OCI-LY7 (cell line): ENCODE results near the gene EIF2B1. TPM values are rescaled to one million over a fixed set of nuclear protein-coding genes. Genes with fewer than 3 reads are reported as not detected.

Experiments used
- BruUV-seq: library from RNA; stranded (reverse); fragments of 400-500 nt; replicated peaks from 2 replicates; lab custom pipeline; 2021; lab: Mats Ljungman, UMichigan
- CTCF ChIA-PET: fragments of 300-600 bp; sonication (Branson Sonifier 250); formaldehyde crosslinking; loops from one replicate; lab custom pipeline; 2022; ENCODE audit warnings: antibody characterized with exemption; ENCODE audit not compliant: unreplicated experiment; lab: Charles Lee
- POLR2A ChIA-PET: fragments of 300-600 bp; sonication (Branson Sonifier 250); formaldehyde crosslinking; loops from one replicate; lab custom pipeline; 2022; ENCODE audit warnings: antibody characterized with exemption; lab: Charles Lee
- DNase-seq: peaks from one replicate; pipeline ENCODE4 v3.0.0-alpha.2; 2015; ENCODE audit warnings: low spot score
- H2AFZ ChIP-seq: fragments of 200-600 bp; sonication (generic), shearing (Covaris generic); 2 replicates; pipeline ENCODE4 v1.6.1; 2014; ENCODE audit warnings: mild to moderate bottlenecking, antibody characterized with exemption, low read length, moderate library complexity
- H3K27ac ChIP-seq: fragments of 200-600 bp; sonication (generic); 2 replicates; pipeline ENCODE4 v1.5.1; 2014; ENCODE audit warnings: mixed run types, low read depth, mild to moderate bottlenecking, moderate library complexity, low read length, inconsistent platforms; ENCODE audit not compliant: poor library complexity, severe bottlenecking
- H3K36me3 ChIP-seq: fragments of 200-600 bp; sonication (generic); 2 replicates; pipeline ENCODE4 v1.6.1; 2014; ENCODE audit warnings: mild to moderate bottlenecking, antibody characterized with exemption, low read length, moderate library complexity, mixed read lengths; ENCODE audit not compliant: insufficient read depth
- H3K4me1 ChIP-seq: fragments of 200-600 bp; sonication (generic); 2 replicates; pipeline ENCODE4 v1.5.1; 2014; ENCODE audit warnings: mild to moderate bottlenecking, low read length; ENCODE audit not compliant: insufficient read depth, poor library complexity, severe bottlenecking
- H3K4me2 ChIP-seq: fragments of 200-600 bp; sonication (generic); 2 replicates; pipeline ENCODE4 v1.6.1; 2014; ENCODE audit warnings: mild to moderate bottlenecking, low read length
- H3K4me3 ChIP-seq: fragments of 200-600 bp; sonication (generic); 2 replicates; pipeline ENCODE4 v1.5.1; 2014; ENCODE audit warnings: mild to moderate bottlenecking, low read depth, low read length; ENCODE audit not compliant: poor library complexity, severe bottlenecking
- H3K79me2 ChIP-seq: fragments of 200-600 bp; sonication (generic); 2 replicates; pipeline ENCODE4 v1.6.1; 2016; ENCODE audit warnings: low read depth, mild to moderate bottlenecking, low read length, moderate library complexity, mixed read lengths; ENCODE audit not compliant: insufficient read depth
- H3K9me2 ChIP-seq: fragments of 200-600 bp; sonication (generic); 2 replicates; pipeline ENCODE4 v1.6.1; 2016; ENCODE audit warnings: mild to moderate bottlenecking, low read length, mixed read lengths; ENCODE audit not compliant: insufficient read depth
- H3K9me3 ChIP-seq: fragments of 200-600 bp; sonication (generic); 2 replicates; pipeline ENCODE4 v1.6.1; 2014; ENCODE audit warnings: mild to moderate bottlenecking, mixed run types, low read length, mixed read lengths
- H4K20me1 ChIP-seq: fragments of 200-600 bp; sonication (generic); 2 replicates; pipeline ENCODE4 v1.6.1; 2014; ENCODE audit warnings: mild to moderate bottlenecking, antibody characterized with exemption, low read length, moderate library complexity, mixed read lengths; ENCODE audit not compliant: insufficient read depth
- CTCF ChIP-seq: fragments of 200-600 bp; sonication (generic); conservative IDR thresholded peaks from 2 replicates; pipeline ENCODE4 v1.5.1; 2014; ENCODE audit warnings: mild to moderate bottlenecking, antibody characterized with exemption, low read length, moderate library complexity, mixed read lengths
- EZH2phosphoT487 ChIP-seq: fragments of 200-600 bp; sonication (generic); IDR thresholded peaks from 2 replicates; pipeline ENCODE4 v1.6.1; 2018; ENCODE audit warnings: low read depth, borderline replicate concordance, mild to moderate bottlenecking, mixed run types, antibody characterized with exemption, low read length, moderate library complexity, mixed read lengths
- intact Hi-C: fragments of 100-400 bp; cut with micrococcal nuclease; formaldehyde crosslinking; loops from one replicate; pipeline ENCODE4 v1.10.0; 2022; ENCODE audit not compliant: unreplicated experiment
- total RNA-seq, 2 experiments: library from RNA; depleted of rRNA in 1 of 2; stranded (reverse); fragments of >200 nt in 1 of 2; shearing (Covaris generic) in 1 of 2; gene quantifications; 2 replicates each; pipeline ENCODE4 v1.2.3, GENCODE V29; 2014 to 2022

The EIF2B1 gene
- total RNA-seq, 2 experiments from 2014 or later, result 60.3 to 72.8 TPM

- ChIA-PET POLR2A (interaction anchor here (0.5 kb wide), 1 partner anchor 42 kb away, joined by 3 read pairs; no protein-coding TSS in a partner anchor), CTCF (no interaction called here)
- Histone ChIP-seq H3K36me3 (peaks cover 93% of the 10 kb centered on the region), H3K9me3 (no peaks in the 10 kb centered on the region), H3K79me2 (no peaks in the 10 kb centered on the region), H3K27ac (no peak overlapping the region), H2AFZ (no peak overlapping the region), H3K9me2 (no peaks in the 10 kb centered on the region), H3K4me1 (no peaks in the 10 kb centered on the region), H4K20me1 (peaks cover 6% of the 10 kb centered on the region; the same call in 1 of the 2 replicates), H3K4me2 (no peak overlapping the region), H3K4me3 (no peak overlapping the region)
- intact Hi-C loops, result no loop called here
- no peak for DNase-seq
- TSS peak; percentile 84 for BruUV-seq
- TF ChIP-seq CTCF (no peak), EZH2phosphoT487 (no peak)
Measured at GRCh38 chr12:123621101-123621500, 12.4 kb downstream of the EIF2B1 start.

- Histone ChIP-seq H3K9me3 (no peaks in the 10 kb centered on the region), H3K27ac (no peak overlapping the region), H3K4me1 (no peaks in the 10 kb centered on the region), H4K20me1 (peaks cover 5% of the 10 kb centered on the region), H3K9me2 (no peaks in the 10 kb centered on the region), H3K4me3 (no peak overlapping the region), H2AFZ (no peak overlapping the region), H3K79me2 (no peaks in the 10 kb centered on the region), H3K36me3 (peaks cover 96% of the 10 kb centered on the region), H3K4me2 (no peak overlapping the region)
- CTCF ChIA-PET, result no interaction called here
- BruUV-seq, result no TSS peak
- TF ChIP-seq EZH2phosphoT487 (no peak), CTCF (no peak)
- DNase-seq, result no peak
- POLR2A ChIA-PET, result interaction anchor here (0.6 kb wide), 1 partner anchor 157 kb away, joined by 6 read pairs; no protein-coding TSS in a partner anchor
- intact Hi-C loops, result no loop called here
Measured at GRCh38 chr12:123617580-123617979, 15.9 kb downstream of the EIF2B1 start.

GRCh38 chr12:123617144-123617543 lies 16.3 kb downstream of the EIF2B1 start:
- no peak overlapping the region for H2AFZ ChIP-seq
- ChIA-PET CTCF (no interaction called here), POLR2A (no interaction called here)
- H3K4me3 ChIP-seq, result no peak overlapping the region
- no peaks in the 10 kb centered on the region for H3K9me2 ChIP-seq
- H3K36me3 ChIP-seq, result peaks cover 96% of the 10 kb centered on the region
- H3K4me1 ChIP-seq, result no peaks in the 10 kb centered on the region
- DNase-seq, result no peak
- H4K20me1 ChIP-seq, result peaks cover under 1% of the 10 kb centered on the region
- H3K27ac ChIP-seq, result no peak overlapping the region
- H3K4me2 ChIP-seq, result no peak overlapping the region
- intact Hi-C loops, result no loop called here
- BruUV-seq, result no TSS peak
- no peaks in the 10 kb centered on the region for H3K9me3 ChIP-seq
- TF ChIP-seq EZH2phosphoT487 (no peak), CTCF (no peak)
- no peaks in the 10 kb centered on the region for H3K79me2 ChIP-seq
